OCI-LY7 (cell line): Measurements from ENCODE around the gene SART1.

Experiments
- EZH2phosphoT487 ChIP-seq: fragments of 200-600 bp; sonication (generic); IDR thresholded peaks from 2 replicates; pipeline ENCODE4 v1.6.1; 2018; ENCODE audit warnings: low read depth, borderline replicate concordance, mild to moderate bottlenecking, mixed run types, antibody characterized with exemption, low read length, moderate library complexity, mixed read lengths
- TF ChIP-seq, protein P1 (sequence below): fragments of 200-600 bp; sonication (generic); conservative IDR thresholded peaks from 2 replicates; pipeline ENCODE4 v1.5.1; 2014; ENCODE audit warnings: mild to moderate bottlenecking, antibody characterized with exemption, low read length, moderate library complexity, mixed read lengths

DNA sequence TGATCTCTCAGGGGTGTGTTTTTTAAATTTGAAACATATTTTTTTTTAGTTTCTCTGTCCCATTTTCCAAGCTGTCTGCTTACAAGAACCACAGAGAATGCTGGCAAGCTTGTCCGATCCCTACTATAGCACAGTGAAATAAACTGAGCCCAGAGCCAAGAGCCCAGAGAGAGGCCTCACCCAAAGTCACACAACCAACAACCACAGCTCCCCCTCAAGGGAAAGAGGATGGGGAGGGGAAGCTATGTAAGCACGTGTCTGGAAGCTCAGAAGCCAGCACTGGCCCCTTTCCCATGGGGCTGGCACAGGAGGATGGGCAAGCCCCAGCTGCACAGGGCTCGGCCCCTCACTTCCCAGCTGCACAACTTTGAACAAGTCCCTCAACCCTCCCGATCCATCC, 3.2 kb upstream of the SART1 start:
- TF ChIP-seq, protein P1, sequence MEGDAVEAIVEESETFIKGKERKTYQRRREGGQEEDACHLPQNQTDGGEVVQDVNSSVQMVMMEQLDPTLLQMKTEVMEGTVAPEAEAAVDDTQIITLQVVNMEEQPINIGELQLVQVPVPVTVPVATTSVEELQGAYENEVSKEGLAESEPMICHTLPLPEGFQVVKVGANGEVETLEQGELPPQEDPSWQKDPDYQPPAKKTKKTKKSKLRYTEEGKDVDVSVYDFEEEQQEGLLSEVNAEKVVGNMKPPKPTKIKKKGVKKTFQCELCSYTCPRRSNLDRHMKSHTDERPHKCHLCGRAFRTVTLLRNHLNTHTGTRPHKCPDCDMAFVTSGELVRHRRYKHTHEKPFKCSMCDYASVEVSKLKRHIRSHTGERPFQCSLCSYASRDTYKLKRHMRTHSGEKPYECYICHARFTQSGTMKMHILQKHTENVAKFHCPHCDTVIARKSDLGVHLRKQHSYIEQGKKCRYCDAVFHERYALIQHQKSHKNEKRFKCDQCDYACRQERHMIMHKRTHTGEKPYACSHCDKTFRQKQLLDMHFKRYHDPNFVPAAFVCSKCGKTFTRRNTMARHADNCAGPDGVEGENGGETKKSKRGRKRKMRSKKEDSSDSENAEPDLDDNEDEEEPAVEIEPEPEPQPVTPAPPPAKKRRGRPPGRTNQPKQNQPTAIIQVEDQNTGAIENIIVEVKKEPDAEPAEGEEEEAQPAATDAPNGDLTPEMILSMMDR, result no peak
- no peak for TF ChIP-seq EZH2phosphoT487
